Mesodermal cell (in vitro differentiated cells): ENCODE data around the gene ATG7.

Source experiments
- H3K27ac ChIP-seq: 2 replicates; pipeline ENCODE4 v1.7.0; 2013; ENCODE audit warnings: mild to moderate bottlenecking, low read depth, low read length, moderate library complexity; ENCODE audit not compliant: severe bottlenecking
- H3K36me3 ChIP-seq: 2 replicates; pipeline ENCODE4 v1.7.1; 2013; ENCODE audit warnings: mild to moderate bottlenecking, low read length, moderate library complexity; ENCODE audit not compliant: control insufficient read depth, insufficient read depth
- H3K4me1 ChIP-seq: one replicate; pipeline ENCODE4 v1.7.1; 2013; ENCODE audit warnings: mild to moderate bottlenecking, low read length; ENCODE audit not compliant: insufficient read depth, control insufficient read depth, poor library complexity, severe bottlenecking
- H3K4me3 ChIP-seq: 2 replicates; pipeline ENCODE4 v1.7.0; 2013; ENCODE audit warnings: low read length, control low read depth, mild to moderate bottlenecking; ENCODE audit not compliant: insufficient read depth, poor library complexity, severe bottlenecking; ENCODE audit errors: extremely low read depth
- H3K9me3 ChIP-seq: 2 replicates; pipeline ENCODE4 v1.7.1; 2013; ENCODE audit warnings: mild to moderate bottlenecking, low read length, moderate library complexity; ENCODE audit not compliant: control insufficient read depth
- WGBS, 2 experiments: methylation state at CpG; one replicate each; pipeline ENCODE4 v1.1.5; 2013; ENCODE audit warnings: missing lambda C conversion rate in 2 of 2; ENCODE audit not compliant: insufficient coverage in 2 of 2; 5-methylcytosine and 5-hydroxymethylcytosine counted together

Gene ATG7

GRCh38 chr3:11386465-11387113 is 114.4 kb downstream of the ATG7 start:
- Histone ChIP-seq H3K9me3 (no peaks in the 10 kb centered on the region), H3K4me1 (peaks cover 10% of the 10 kb centered on the region), H3K4me3 (no peak overlapping the region), H3K36me3 (peaks cover 5% of the 10 kb centered on the region), H3K27ac (no peak overlapping the region)
- 100% methylated on average over 1 of the region's 2 CpGs; no CpG with 5 or more reads in 1 of the 2 experiments for WGBS, 2 experiments

GRCh38 chr3:11389386-11390268 is 117.4 kb downstream of the ATG7 start:
- H3K4me1 ChIP-seq, result peaks cover 17% of the 10 kb centered on the region
- 91 to 100% methylated on average over 4 to 5 of the region's 10 CpGs for WGBS, 2 experiments

GRCh38 chr3:11390411-11391131 is 118.4 kb downstream of the ATG7 start:
- peaks cover 5% of the 10 kb centered on the region for H3K36me3 ChIP-seq
- no peak overlapping the region for H3K4me3 ChIP-seq
- H3K27ac ChIP-seq, result no peak overlapping the region
- 95 to 100% methylated on average over 1 to 3 of the region's 5 CpGs for WGBS, 2 experiments
- H3K9me3 ChIP-seq, result no peaks in the 10 kb centered on the region
- peaks cover 16% of the 10 kb centered on the region for H3K4me1 ChIP-seq

More at GRCh38 chr3:11389386-11390268, 117.4 kb downstream of the ATG7 start:
- Histone ChIP-seq H3K36me3 (peaks cover 5% of the 10 kb centered on the region), H3K27ac (no peak overlapping the region), H3K4me3 (no peak overlapping the region), H3K9me3 (no peaks in the 10 kb centered on the region)

GRCh38 chr3:11391174-11391879 is 119.1 kb downstream of the ATG7 start:
- Histone ChIP-seq H3K4me3 (no peak overlapping the region), H3K27ac (no peak overlapping the region), H3K36me3 (peaks cover 5% of the 10 kb centered on the region), H3K4me1 (peaks cover 9% of the 10 kb centered on the region), H3K9me3 (no peaks in the 10 kb centered on the region)
- WGBS, 2 experiments, result 96 to 100% methylated on average over 2 to 3 of the region's 6 CpGs

GRCh38 chr3:11392014-11392859 is 120.0 kb downstream of the ATG7 start:
- WGBS, 2 experiments, result 84% methylated on average over 3 of the region's 3 CpGs
- Histone ChIP-seq H3K4me3 (no peak overlapping the region), H3K36me3 (peaks cover 5% of the 10 kb centered on the region), H3K27ac (no peak overlapping the region), H3K9me3 (no peaks in the 10 kb centered on the region), H3K4me1 (peaks cover 9% of the 10 kb centered on the region)

- peaks cover 5% of the 10 kb centered on the region for H3K36me3 ChIP-seq
- no peak overlapping the region for H3K27ac ChIP-seq
- no peak overlapping the region for H3K4me3 ChIP-seq
- peaks cover 9% of the 10 kb centered on the region for H3K4me1 ChIP-seq
- 100% methylated on average over 2 of the region's 2 CpGs; no CpG with 5 or more reads in 1 of the 2 experiments for WGBS, 2 experiments
- no peaks in the 10 kb centered on the region for H3K9me3 ChIP-seq
Measured at GRCh38 chr3:11392860-11393114, 120.6 kb downstream of the ATG7 start.

GRCh38 chr3:11393401-11393800 is 121.2 kb downstream of the ATG7 start:
- Histone ChIP-seq H3K27ac (no peak overlapping the region), H3K4me1 (peaks cover 9% of the 10 kb centered on the region), H3K9me3 (no peaks in the 10 kb centered on the region), H3K36me3 (peaks cover 5% of the 10 kb centered on the region), H3K4me3 (no peak overlapping the region)
- WGBS, 2 experiments, result no CpG with 5 or more reads among the region's 3 CpGs

- Histone ChIP-seq H3K4me3 (no peak overlapping the region), H3K36me3 (peaks cover 5% of the 10 kb centered on the region), H3K9me3 (no peaks in the 10 kb centered on the region), H3K4me1 (peaks cover 9% of the 10 kb centered on the region), H3K27ac (no peak overlapping the region)
- 94% methylated on average over 2 of the region's 4 CpGs; no CpG with 5 or more reads in 1 of the 2 experiments for WGBS, 2 experiments
Measured at GRCh38 chr3:11394392-11394791, 122.2 kb downstream of the ATG7 start.

GRCh38 chr3:11400213-11400612 is 128.0 kb downstream of the ATG7 start:
- 80 to 95% methylated on average over 3 of the region's 4 CpGs for WGBS, 2 experiments
- H3K4me1 ChIP-seq, result no peaks in the 10 kb centered on the region

GRCh38 chr3:11401434-11401833 is 129.2 kb downstream of the ATG7 start:
- no peak overlapping the region for H3K27ac ChIP-seq
- no peaks in the 10 kb centered on the region for H3K4me1 ChIP-seq
- H3K9me3 ChIP-seq, result no peaks in the 10 kb centered on the region
- no peak overlapping the region for H3K4me3 ChIP-seq
- WGBS, 2 experiments, result no CpG with 5 or more reads among the region's 1 CpG
- peaks cover 7% of the 10 kb centered on the region for H3K36me3 ChIP-seq

More at GRCh38 chr3:11400213-11400612, 128.0 kb downstream of the ATG7 start:
- no peaks in the 10 kb centered on the region for H3K9me3 ChIP-seq
- H3K4me3 ChIP-seq, result no peak overlapping the region
- no peaks in the 10 kb centered on the region for H3K36me3 ChIP-seq
- no peak overlapping the region for H3K27ac ChIP-seq
